AG04450 (cell line): ENCODE measurements around the gene MYO5C. TPM values are rescaled to one million over a fixed set of nuclear protein-coding genes. Genes with fewer than 3 reads are reported as not detected.

Experiments
- CTCF ChIA-PET: fragments of 300-600, 350-600 bp; formaldehyde crosslinking; extraction: SDS; loops from one replicate; lab custom pipeline; 2022; ENCODE audit warnings: antibody characterized with exemption, inconsistent platforms; lab: Charles Lee
- POLR2A ChIA-PET: fragments of 350-600 bp; formaldehyde crosslinking; extraction: SDS; loops from one replicate; lab custom pipeline; 2021; ENCODE audit warnings: antibody characterized with exemption, inconsistent platforms; lab: Yijun Ruan, JAX
- DNase-seq: peaks from one replicate; pipeline ENCODE4 v3.0.0-alpha.2; 2011; ENCODE audit warnings: low read depth, low spot score
- H3K27ac ChIP-seq: one replicate; pipeline ENCODE4 v1.5.1; 2012; ENCODE audit warnings: low read depth, low read length, control low read depth
- H3K27me3 ChIP-seq: one replicate; pipeline ENCODE4 v1.6.0; 2012; ENCODE audit warnings: low read length; ENCODE audit not compliant: control insufficient read depth, insufficient read depth
- H3K4me3 ChIP-seq: 2 replicates; pipeline ENCODE4 v1.5.1; 2011; ENCODE audit warnings: mild to moderate bottlenecking, low read depth, low read length, control low read depth
- H3K9me3 ChIP-seq: 2 replicates; pipeline ENCODE4 v1.5.1; 2012; ENCODE audit warnings: low read length; ENCODE audit not compliant: control insufficient read depth, insufficient read depth
- polyA plus RNA-seq: library from polyadenylated mRNA; depleted of rRNA; stranded (reverse); fragments of >200 nt; gene quantifications from 2 replicates; pipeline ENCODE4 v1.2.3, GENCODE V29; 2011
- TF ChIP-seq, protein P1 (sequence below): IDR thresholded peaks from 2 replicates; pipeline ENCODE4 v1.5.1; 2011; ENCODE audit warnings: low read depth, low read length, control low read depth, inconsistent platforms

MYO5C gene
- polyA plus RNA-seq, 1 experiment, result 0.24 TPM

DNA sequence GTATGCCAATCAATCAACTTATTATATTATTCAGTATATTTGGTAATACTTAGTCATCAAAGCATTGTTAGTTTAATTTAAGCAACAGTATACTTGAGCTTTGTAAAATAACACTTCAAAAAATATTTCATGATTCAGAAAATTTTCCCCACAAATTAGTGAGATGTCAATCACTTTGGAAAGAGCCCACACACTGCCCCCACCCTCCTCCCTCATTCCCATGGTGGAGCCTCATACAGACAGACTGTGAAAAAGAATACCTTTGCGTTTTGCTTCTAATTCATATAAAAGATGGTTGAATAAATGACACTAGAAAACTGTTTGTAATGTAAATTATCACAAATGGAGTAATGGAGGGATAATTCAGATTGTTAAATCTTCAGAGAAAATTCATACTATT, 43.3 kb upstream of the MYO5C start:
- CTCF ChIA-PET, result interaction anchor here (1.7 kb wide), 1 partner anchor 11 kb away, joined by 3 read pairs; no protein-coding TSS in a partner anchor
- H3K27me3 ChIP-seq, result no peaks in the 10 kb centered on the region

DNA sequence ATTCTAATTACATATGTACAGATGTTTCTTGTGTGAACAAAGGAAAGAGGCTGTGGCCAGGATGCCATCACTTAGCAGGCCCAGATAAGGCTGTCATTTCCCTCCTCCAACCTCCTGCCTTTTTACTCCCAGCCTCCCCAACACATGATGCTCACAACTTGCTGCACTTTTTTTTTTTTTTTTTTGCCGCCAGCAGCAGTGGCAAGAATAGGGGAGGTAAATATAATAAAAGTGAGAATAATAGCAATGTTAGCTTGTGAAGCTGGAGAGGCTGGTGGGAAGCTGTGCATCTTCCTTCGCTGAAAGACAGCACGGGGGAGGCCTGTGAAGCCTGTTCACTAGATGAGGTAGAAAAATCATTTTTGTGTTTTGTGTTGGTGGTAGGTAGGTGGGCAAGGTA, 42.5 kb upstream of the MYO5C start:
- ChIA-PET POLR2A (no interaction called here), CTCF (interaction anchor here (1.7 kb wide), 1 partner anchor 11 kb away, joined by 3 read pairs; no protein-coding TSS in a partner anchor)
- no peak for DNase-seq
- no peaks in the 10 kb centered on the region for H3K27me3 ChIP-seq
- no peaks in the 10 kb centered on the region; the same call in 1 of the 2 replicates for H3K9me3 ChIP-seq
- H3K27ac ChIP-seq, result no peak overlapping the region
- H3K4me3 ChIP-seq, result no peak overlapping the region
- TF ChIP-seq, protein P1, sequence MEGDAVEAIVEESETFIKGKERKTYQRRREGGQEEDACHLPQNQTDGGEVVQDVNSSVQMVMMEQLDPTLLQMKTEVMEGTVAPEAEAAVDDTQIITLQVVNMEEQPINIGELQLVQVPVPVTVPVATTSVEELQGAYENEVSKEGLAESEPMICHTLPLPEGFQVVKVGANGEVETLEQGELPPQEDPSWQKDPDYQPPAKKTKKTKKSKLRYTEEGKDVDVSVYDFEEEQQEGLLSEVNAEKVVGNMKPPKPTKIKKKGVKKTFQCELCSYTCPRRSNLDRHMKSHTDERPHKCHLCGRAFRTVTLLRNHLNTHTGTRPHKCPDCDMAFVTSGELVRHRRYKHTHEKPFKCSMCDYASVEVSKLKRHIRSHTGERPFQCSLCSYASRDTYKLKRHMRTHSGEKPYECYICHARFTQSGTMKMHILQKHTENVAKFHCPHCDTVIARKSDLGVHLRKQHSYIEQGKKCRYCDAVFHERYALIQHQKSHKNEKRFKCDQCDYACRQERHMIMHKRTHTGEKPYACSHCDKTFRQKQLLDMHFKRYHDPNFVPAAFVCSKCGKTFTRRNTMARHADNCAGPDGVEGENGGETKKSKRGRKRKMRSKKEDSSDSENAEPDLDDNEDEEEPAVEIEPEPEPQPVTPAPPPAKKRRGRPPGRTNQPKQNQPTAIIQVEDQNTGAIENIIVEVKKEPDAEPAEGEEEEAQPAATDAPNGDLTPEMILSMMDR, result no peak

More for the DNA sequence above, 43.3 kb upstream of the MYO5C start:
- Histone ChIP-seq H3K9me3 (no peaks in the 10 kb centered on the region; the same call in 1 of the 2 replicates), H3K4me3 (no peak overlapping the region), H3K27ac (no peak overlapping the region)
- POLR2A ChIA-PET, result no interaction called here
- TF ChIP-seq, protein P1, result no peak
- DNase-seq, result no peak

DNA sequence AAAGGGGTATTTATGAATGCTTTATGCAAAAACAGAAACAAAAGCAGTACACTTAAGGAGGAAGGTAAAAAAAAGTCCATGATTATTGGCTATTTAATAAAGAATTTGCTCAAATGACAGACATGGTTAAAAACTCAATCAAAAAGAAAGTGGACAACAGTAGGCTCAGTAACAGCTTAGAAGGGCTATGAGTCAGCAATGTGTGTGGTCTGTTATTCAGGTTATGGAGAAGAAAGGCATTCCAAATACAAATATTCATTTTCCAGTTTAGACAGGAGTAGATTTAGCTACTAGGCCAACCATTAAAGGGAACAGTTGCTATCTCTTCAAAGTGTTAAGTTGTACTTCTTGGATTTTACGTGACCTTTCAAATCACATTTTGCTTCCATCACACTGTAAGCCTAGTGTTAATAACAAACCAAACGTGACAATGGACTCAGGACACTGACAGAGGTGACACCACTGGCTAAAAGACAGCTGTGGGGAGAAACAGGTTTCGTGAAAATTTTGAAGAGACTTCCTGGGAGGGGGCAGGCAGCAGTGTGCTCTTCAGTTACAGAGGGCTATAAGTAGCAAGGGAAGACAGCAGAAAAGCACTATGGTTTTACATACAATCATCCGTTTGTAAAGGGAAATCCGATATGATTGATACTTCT, 41.7 kb upstream of the MYO5C start:
- Histone ChIP-seq H3K4me3 (no peak overlapping the region), H3K9me3 (no peaks in the 10 kb centered on the region; the same call in 1 of the 2 replicates), H3K27me3 (no peaks in the 10 kb centered on the region), H3K27ac (no peak overlapping the region)
- ChIA-PET CTCF (no interaction called here), POLR2A (no interaction called here)
- TF ChIP-seq, protein P1, result no peak
- DNase-seq, result no peak

DNA sequence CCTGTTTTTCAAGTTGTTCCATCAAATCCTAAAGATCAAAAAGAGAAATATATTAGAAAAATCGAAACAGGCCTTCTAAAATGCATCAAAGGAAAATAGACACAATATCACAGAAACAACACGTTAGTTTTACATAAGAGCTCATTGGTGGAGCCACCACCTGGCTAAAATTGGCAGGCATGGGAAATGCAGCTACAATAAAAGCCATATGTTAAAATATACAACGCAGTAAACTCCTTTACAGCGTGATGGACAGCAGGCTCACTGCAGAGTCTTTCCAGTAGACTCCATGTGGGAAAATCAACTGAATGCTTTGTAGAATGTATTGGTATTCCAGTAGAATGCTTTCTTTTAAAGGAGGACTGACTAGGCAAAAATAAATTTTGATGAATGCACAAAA, 40.9 kb upstream of the MYO5C start:
- Histone ChIP-seq H3K9me3 (no peaks in the 10 kb centered on the region; the same call in 1 of the 2 replicates), H3K4me3 (no peak overlapping the region), H3K27ac (no peak overlapping the region), H3K27me3 (no peaks in the 10 kb centered on the region)
- no peak for DNase-seq
- ChIA-PET CTCF (no interaction called here), POLR2A (no interaction called here)
- TF ChIP-seq, protein P1, result no peak

DNA sequence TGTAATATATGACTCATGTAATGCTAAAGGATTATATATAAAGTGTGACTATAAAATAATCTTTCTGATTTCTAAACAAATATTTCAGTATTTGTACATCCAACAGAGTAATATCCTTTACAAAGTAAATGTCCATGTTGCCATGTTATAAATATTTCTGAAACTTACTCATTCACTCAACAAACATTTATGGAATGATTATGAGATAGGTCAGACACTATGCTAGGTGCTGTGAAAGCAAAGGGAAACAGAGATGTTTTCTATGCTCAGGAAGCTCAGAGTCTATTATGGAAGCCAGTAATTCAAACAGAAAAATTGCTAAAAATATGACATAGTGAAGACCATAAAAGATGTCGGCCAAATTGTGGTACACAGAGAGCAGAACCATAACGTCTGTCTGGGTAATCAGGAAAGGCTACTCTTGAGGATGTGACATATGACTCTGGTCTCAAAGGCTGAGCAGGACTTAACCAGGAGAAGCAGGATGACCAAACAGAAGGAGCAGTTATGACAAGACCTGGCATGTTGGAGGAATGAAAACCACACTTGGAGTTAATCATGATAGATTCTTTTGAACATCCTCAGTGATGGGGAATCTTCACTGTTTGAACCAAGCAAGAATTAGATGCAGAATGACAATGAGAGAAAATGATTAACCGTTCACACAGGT, 39.0 kb upstream of the MYO5C start:
- no peak for DNase-seq
- POLR2A ChIA-PET, result interaction anchor here (0.6 kb wide), 1 partner anchor 230 kb away, joined by 3 read pairs; no protein-coding TSS in a partner anchor

More for the DNA sequence above, 39.0 kb upstream of the MYO5C start:
- H3K9me3 ChIP-seq, result no peaks in the 10 kb centered on the region
- CTCF ChIA-PET, result interaction anchor here (1.0 to 1.3 kb wide), 2 partner anchors 23 to 399 kb away, joined by 3 to 5 read pairs; no protein-coding TSS in a partner anchor
- no peak overlapping the region for H3K27ac ChIP-seq
- H3K4me3 ChIP-seq, result no peak overlapping the region
- H3K27me3 ChIP-seq, result no peaks in the 10 kb centered on the region
- TF ChIP-seq, protein P1, result no peak
